ENCODE measurements around the gene UBE2L3.
"Not testable (repeated sequence)": the region's sequence is repeated elsewhere in the genome, so short reads cannot be mapped to it uniquely, and the experiment has no call there.

UBE2L3 gene

GRCh38 chr22:21629255-21630149 is 62.0 kb downstream of the UBE2L3 start, which contains the start of gene YDJC:
TSS of gene YDJC (minus strand) at chr22:21630022. CDS start at chr22:21630014, 8 bp downstream.
- DNase-seq = peak; percentile 95

- no peak for DNase-seq
Measured at GRCh38 chr22:21631025-21631424, 63.5 kb downstream of the UBE2L3 start.

GRCh38 chr22:21632237-21632895 is 64.9 kb downstream of the UBE2L3 start, which contains the start of gene CCDC116:
TSS of gene CCDC116 (plus strand) at chr22:21632760. CDS start at chr22:21633182, 422 bp downstream.
- DNase-seq = peak; percentile 82

GRCh38 chr22:21632931-21633330 is 65.4 kb downstream of the UBE2L3 start:
- no peak for DNase-seq

GRCh38 chr22:21633481-21633880 is 66.0 kb downstream of the UBE2L3 start:
- DNase-seq = no peak

- DNase-seq = no peak
Measured at GRCh38 chr22:21634081-21634480, 66.6 kb downstream of the UBE2L3 start.

- DNase-seq = no peak
Measured at GRCh38 chr22:21634844-21635243, 67.3 kb downstream of the UBE2L3 start.

GRCh38 chr22:21635771-21636510 is 68.4 kb downstream of the UBE2L3 start:
- DNase-seq = no peak

- no peak for DNase-seq
Measured at GRCh38 chr22:21636629-21637218, 69.2 kb downstream of the UBE2L3 start.

GRCh38 chr22:21637450-21637849 is 69.9 kb downstream of the UBE2L3 start:
- not testable (repeated sequence) for DNase-seq

GRCh38 chr22:21639359-21639758 is 71.8 kb downstream of the UBE2L3 start:
- DNase-seq = no peak

GRCh38 chr22:21640810-21641209 is 73.3 kb downstream of the UBE2L3 start:
- DNase-seq = no peak

GRCh38 chr22:21641417-21641788 is 73.9 kb downstream of the UBE2L3 start:
- no peak for DNase-seq

- DNase-seq = peak; percentile 99
Measured at GRCh38 chr22:21641789-21642583, 74.5 kb downstream of the UBE2L3 start, which contains the start of gene SDF2L1. TSS of gene SDF2L1 (plus strand) at chr22:21642302. CDS start at chr22:21642337, 35 bp downstream.

- DNase-seq = peak; percentile 64
Measured at GRCh38 chr22:21642584-21643448, 75.3 kb downstream of the UBE2L3 start.

GRCh38 chr22:21643533-21644357 is 76.2 kb downstream of the UBE2L3 start:
- no peak for DNase-seq

- DNase-seq = not testable (repeated sequence)
Measured at GRCh38 chr22:21645513-21645912, 78.0 kb downstream of the UBE2L3 start.

- peak; percentile 87 for DNase-seq
Measured at GRCh38 chr22:21646608-21647590, 79.4 kb downstream of the UBE2L3 start.

GRCh38 chr22:21650280-21650679 is 82.8 kb downstream of the UBE2L3 start:
- DNase-seq = no peak
